ENCODE results near the gene MCTP1.

MCTP1 gene

DNA sequence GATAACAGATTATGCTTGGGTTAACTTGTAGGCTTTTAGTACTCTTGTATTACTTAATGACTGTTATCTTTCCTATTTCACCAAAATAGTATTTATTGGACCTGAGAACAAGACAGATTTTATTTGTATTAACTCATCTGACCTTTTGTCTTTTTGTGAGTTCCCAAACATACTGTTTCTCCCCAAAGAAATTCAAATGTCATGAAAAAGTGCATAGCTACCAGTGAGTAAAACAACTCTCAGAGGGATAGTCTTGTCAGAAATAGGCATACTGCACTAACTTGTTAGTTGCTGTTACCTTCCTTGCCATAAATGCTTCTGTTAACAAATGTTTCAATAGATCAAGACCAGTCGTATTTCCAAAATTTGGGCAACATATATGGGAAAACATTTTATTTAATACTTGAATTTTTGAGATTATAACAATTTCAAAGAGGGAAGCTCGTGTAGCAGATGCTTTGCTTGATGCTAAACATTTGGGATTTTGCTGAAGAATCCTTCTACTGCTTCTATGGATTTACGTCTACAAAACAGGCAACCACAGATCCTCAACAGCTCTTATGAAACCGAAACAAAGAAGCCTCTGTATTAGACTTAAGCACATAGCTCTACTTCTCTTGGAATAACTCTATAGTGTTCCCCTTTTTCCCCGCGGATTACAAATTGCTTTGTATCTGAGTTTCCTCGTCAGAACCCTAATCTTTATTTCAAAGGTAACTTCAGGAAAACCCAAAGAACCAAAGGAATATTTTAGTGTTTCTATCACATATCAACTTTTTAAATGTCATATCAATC is 248.8 kb downstream of the MCTP1 start:
- TF ChIP-seq CTCF (IDR thresholded peaks at IDR 0.05; ENCODE audit: low read length, missing control alignments), result no peak
- no peak for DNase-seq (ENCODE audit: low read depth)
- no peak overlapping the region for H3K4me3 ChIP-seq (replicated peaks; ENCODE audit: low read depth, low read length)

DNA sequence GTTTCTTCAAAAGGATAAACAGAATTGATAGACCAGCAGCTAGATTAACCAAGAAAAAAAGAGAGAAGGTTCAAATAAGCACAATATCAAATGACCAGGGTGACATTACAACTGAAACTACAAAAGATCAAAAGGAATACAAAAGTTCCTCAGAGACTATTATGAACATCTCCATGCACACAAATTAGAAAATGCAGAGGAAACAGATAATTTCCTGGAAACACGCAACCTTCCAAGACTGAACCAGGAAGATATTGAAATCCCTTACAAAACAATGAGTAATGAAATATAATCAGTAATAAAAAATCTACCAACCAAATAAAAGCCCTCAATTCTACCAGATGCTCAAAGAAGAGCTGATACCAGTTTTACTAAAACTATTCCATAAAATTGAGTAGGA is 252.1 kb downstream of the MCTP1 start:
- no peak for TF ChIP-seq CTCF (IDR thresholded peaks at IDR 0.05; ENCODE audit: low read length, missing control alignments)
- no peak overlapping the region for H3K4me3 ChIP-seq (replicated peaks; ENCODE audit: low read depth, low read length)
- no peak for DNase-seq (ENCODE audit: low read depth)

- DNase-seq (ENCODE audit: low read depth), result no peak
- no peak overlapping the region for H3K4me3 ChIP-seq (replicated peaks; ENCODE audit: low read depth, low read length)
- TF ChIP-seq CTCF (IDR thresholded peaks at IDR 0.05; ENCODE audit: low read length, missing control alignments), result no peak
Observed at GRCh38 chr5:95029569-95030366, 255.1 kb downstream of the MCTP1 start.

- H3K4me3 ChIP-seq (replicated peaks; ENCODE audit: low read depth, low read length), result no peak overlapping the region
- DNase-seq (ENCODE audit: low read depth), result no peak
- TF ChIP-seq CTCF (IDR thresholded peaks at IDR 0.05; ENCODE audit: low read length, missing control alignments), result no peak
Observed at GRCh38 chr5:95027775-95028174, 257.1 kb downstream of the MCTP1 start.

DNA sequence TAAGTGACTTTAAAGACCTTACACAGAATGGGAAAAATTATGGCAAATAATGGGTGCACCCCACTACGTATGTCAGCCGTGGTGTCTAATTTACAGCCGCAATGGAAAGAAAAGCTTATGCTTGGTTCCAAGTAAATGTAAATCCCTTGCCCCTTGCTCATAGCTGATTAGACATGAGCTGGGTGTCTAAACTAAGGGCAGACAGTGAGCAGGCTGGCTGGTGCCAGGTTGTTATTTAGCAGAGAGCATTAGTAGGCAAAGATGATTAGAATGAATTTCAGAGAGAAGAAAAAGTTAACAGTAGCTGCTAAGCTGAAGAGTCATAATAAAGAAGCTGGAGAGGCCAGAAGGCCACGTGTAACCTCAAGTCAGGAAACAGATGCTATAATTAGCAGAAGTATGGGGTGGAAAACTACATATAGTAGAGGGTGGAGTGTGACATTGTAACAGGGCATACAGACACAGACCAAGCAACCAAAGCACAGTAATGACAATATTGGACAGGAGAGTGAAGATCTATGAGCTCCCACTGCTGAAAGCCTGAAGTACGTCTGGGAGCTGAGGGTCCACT is 257.7 kb downstream of the MCTP1 start:
- no peak for TF ChIP-seq CTCF (IDR thresholded peaks at IDR 0.05; ENCODE audit: low read length, missing control alignments)
- DNase-seq (ENCODE audit: low read depth), result no peak
- no peak overlapping the region for H3K4me3 ChIP-seq (replicated peaks; ENCODE audit: low read depth, low read length)

DNA sequence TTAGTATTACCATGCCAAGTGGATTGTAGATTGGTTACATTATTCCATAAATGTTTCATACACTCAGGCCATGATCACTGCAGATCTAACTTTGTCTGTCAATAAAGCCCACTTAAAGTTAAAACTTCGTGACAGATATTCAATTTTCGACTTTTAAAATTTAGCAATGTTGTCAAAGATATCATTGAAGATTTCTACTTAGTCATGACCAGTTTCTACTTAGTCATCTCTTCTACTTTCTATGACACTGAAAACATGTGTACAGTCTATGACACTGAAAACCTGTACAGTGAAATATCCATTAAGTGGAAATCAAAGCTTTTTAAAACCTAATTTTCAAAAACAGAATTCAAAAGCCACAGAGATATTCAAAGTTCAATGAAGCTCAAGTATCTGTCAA is 258.2 kb downstream of the MCTP1 start:
- TF ChIP-seq CTCF (IDR thresholded peaks at IDR 0.05; ENCODE audit: low read length, missing control alignments), result no peak
- DNase-seq (ENCODE audit: low read depth), result no peak
- H3K4me3 ChIP-seq (replicated peaks; ENCODE audit: low read depth, low read length), result no peak overlapping the region
